HepG2 (cell line): ENCODE results near the gene GINS2. TPM values are rescaled to one million over a fixed set of nuclear protein-coding genes. Genes with fewer than 3 reads are reported as not detected.
A peak's percentile ranks its signal among the peaks of the same experiment; 100 is the strongest.

Source experiments
- ATRX ChIP-seq: sonication (generic); formaldehyde crosslinking; IDR thresholded peaks from 2 replicates; pipeline ENCODE4 v1.4.0; 2020; ENCODE audit warnings: missing genetic modification reagents, borderline replicate concordance
- CENPX ChIP-seq: sonication (generic); formaldehyde crosslinking; IDR thresholded peaks from 2 replicates; pipeline ENCODE4 v1.9.0; 2021; ENCODE audit warnings: mild to moderate bottlenecking, missing genetic modification reagents, moderate library complexity
- CHCHD3 ChIP-seq: sonication (generic); formaldehyde crosslinking; IDR thresholded peaks from 2 replicates; pipeline ENCODE4 v1.8.0; 2022; ENCODE audit warnings: mild to moderate bottlenecking, missing genetic modification reagents, moderate library complexity
- KLF12 ChIP-seq: sonication (generic); formaldehyde crosslinking; IDR thresholded peaks from 2 replicates; pipeline ENCODE4 v1.4.0; 2020; ENCODE audit warnings: missing genetic modification reagents, borderline replicate concordance
- KLF6 ChIP-seq: IDR thresholded peaks from 2 replicates; pipeline ENCODE4 v1.8.0; 2016; ENCODE audit warnings: missing biosample characterization, missing genetic modification reagents
- NCOA1 ChIP-seq: sonication (generic); formaldehyde crosslinking; IDR thresholded peaks from 2 replicates; pipeline ENCODE4 v1.9.0; 2021; ENCODE audit warnings: missing genetic modification reagents
- NFRKB ChIP-seq: fragments of 450-650 bp; IDR thresholded peaks from 2 replicates; pipeline ENCODE4 v1.6.1; 2017
- NRL ChIP-seq: sonication (generic); formaldehyde crosslinking; IDR thresholded peaks from 2 replicates; pipeline ENCODE4 v1.5.0; 2020; ENCODE audit warnings: missing genetic modification reagents, mild to moderate bottlenecking, moderate library complexity, borderline replicate concordance
- PCBP2 ChIP-seq: fragments of 200-400 bp; formaldehyde crosslinking; optimal IDR thresholded peaks from 2 replicates; pipeline ENCODE3; 2018; ENCODE audit warnings: low read length, low read depth; ENCODE audit not compliant: poor library complexity, severe bottlenecking
- RORA ChIP-seq: sonication (generic); formaldehyde crosslinking; IDR thresholded peaks from 2 replicates; pipeline ENCODE4 v1.5.0; 2020; ENCODE audit warnings: mild to moderate bottlenecking, missing genetic modification reagents, moderate library complexity
- RXRA ChIP-seq: sonication (generic); formaldehyde crosslinking; IDR thresholded peaks from 2 replicates; pipeline ENCODE4 v1.5.1; 2020; ENCODE audit warnings: missing genetic modification reagents
- THYN1 ChIP-seq: sonication (generic); formaldehyde crosslinking; IDR thresholded peaks from 2 replicates; pipeline ENCODE4 v1.8.1; 2023; ENCODE audit warnings: low read depth, mild to moderate bottlenecking, moderate library complexity, missing genetic modification reagents, borderline replicate concordance
- ZNF24 ChIP-seq: fragments of 450-650 bp; IDR thresholded peaks from 2 replicates; pipeline ENCODE4 v1.6.1; 2017; ENCODE audit warnings: antibody characterized with exemption, mild to moderate bottlenecking
- ZNF275 ChIP-seq: sonication (generic); formaldehyde crosslinking; IDR thresholded peaks from 2 replicates; pipeline ENCODE4 v1.8.0; 2022; ENCODE audit warnings: missing genetic modification reagents, mild to moderate bottlenecking, inconsistent platforms, borderline replicate concordance
- ZNF280B ChIP-seq: sonication (generic); formaldehyde crosslinking; IDR thresholded peaks from 2 replicates; pipeline ENCODE4 v1.5.0; 2020; ENCODE audit warnings: missing genetic modification reagents, mild to moderate bottlenecking, borderline replicate concordance
- ZNF451 ChIP-seq: sonication (generic); formaldehyde crosslinking; IDR thresholded peaks from 2 replicates; pipeline ENCODE4 v1.5.0; 2020; ENCODE audit warnings: mild to moderate bottlenecking, missing genetic modification reagents
- ZNF749 ChIP-seq: sonication (generic); formaldehyde crosslinking; IDR thresholded peaks from 2 replicates; pipeline ENCODE4 v1.8.0; 2022; ENCODE audit warnings: mild to moderate bottlenecking, missing genetic modification reagents, moderate library complexity, borderline replicate concordance
- ZNF761 ChIP-seq: sonication (generic); formaldehyde crosslinking; conservative IDR thresholded peaks from 2 replicates; pipeline ENCODE4 v1.4.0; 2020; ENCODE audit warnings: mild to moderate bottlenecking, missing genetic modification reagents
- ZSCAN22 ChIP-seq: sonication (generic); formaldehyde crosslinking; IDR thresholded peaks from 2 replicates; pipeline ENCODE4 v1.4.0; 2020; ENCODE audit warnings: mild to moderate bottlenecking, missing genetic modification reagents
- polyA plus RNA-seq, 8 experiments: library from polyadenylated mRNA; depleted of rRNA in 3 of 8; stranded (reverse) in 7 of 8; unstranded in 1 of 8; fragments of >200 nt; fragmentation: Illumina TruSeq in 4 of 8; extraction: Trizol in 4 of 8; gene quantifications; 2 replicates each; pipeline versions ENCODE4 v1.2.1 to v1.2.3, GENCODE V29; 2011 to 2016; ENCODE audit warnings: low read depth in 4 of 8, missing spikeins in 1 of 8, mixed read lengths in 1 of 8; ENCODE audit not compliant: insufficient read depth in 1 of 8
- total RNA-seq, 5 experiments: library from RNA; depleted of rRNA; stranded (reverse); fragments of >200 nt; fragmentation: Illumina TruSeq; extraction: Trizol; gene quantifications; 2 replicates each; pipeline ENCODE4 v1.2.3, GENCODE V29; 2016; ENCODE audit warnings: low read depth in 1 of 5
- TF ChIP-seq, protein P1 (sequence below): sonication (generic); formaldehyde crosslinking; IDR thresholded peaks from 2 replicates; pipeline ENCODE4 v1.4.0; 2020; ENCODE audit warnings: mild to moderate bottlenecking, missing genetic modification reagents
- TF ChIP-seq, protein P2 (sequence below): IDR thresholded peaks from 2 replicates; pipeline ENCODE4 v1.6.1; 2016; ENCODE audit warnings: mild to moderate bottlenecking, missing biosample characterization, missing genetic modification reagents
- TF ChIP-seq, protein P3 (sequence below): sonication (generic); formaldehyde crosslinking; IDR thresholded peaks from 2 replicates; pipeline ENCODE4 v1.4.0; 2020; ENCODE audit warnings: missing genetic modification reagents

Gene GINS2
- total and polyA plus RNA-seq, 2 of the 13 experiments (the other 11 are each of a cell fraction or from before 2014, with no cell fraction given), result 10.6 to 48.3 TPM

- TF ChIP-seq, protein P1, sequence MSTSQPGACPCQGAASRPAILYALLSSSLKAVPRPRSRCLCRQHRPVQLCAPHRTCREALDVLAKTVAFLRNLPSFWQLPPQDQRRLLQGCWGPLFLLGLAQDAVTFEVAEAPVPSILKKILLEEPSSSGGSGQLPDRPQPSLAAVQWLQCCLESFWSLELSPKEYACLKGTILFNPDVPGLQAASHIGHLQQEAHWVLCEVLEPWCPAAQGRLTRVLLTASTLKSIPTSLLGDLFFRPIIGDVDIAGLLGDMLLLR (CRISPR knock-in tag), result peak; percentile 90; the same call in 1 of the 2 replicates
- peak; percentile 72; the same call in 1 of the 2 replicates for TF ChIP-seq ZNF280B (CRISPR knock-in tag)
- no peak for TF ChIP-seq ATRX (CRISPR knock-in tag)
- TF ChIP-seq CENPX (CRISPR knock-in tag), result no peak
- TF ChIP-seq ZNF749, result peak; percentile 73; the same call in 1 of the 2 replicates
- peak; percentile 44; the same call in 1 of the 2 replicates for TF ChIP-seq RXRA (CRISPR knock-in tag)
- TF ChIP-seq RORA (CRISPR knock-in tag), result no peak
- TF ChIP-seq ZNF24, result no peak
- TF ChIP-seq THYN1 (CRISPR knock-in tag), result no peak
- peak; percentile 97; the same call in 1 of the 2 replicates for TF ChIP-seq NRL (CRISPR knock-in tag)
- TF ChIP-seq, protein P2, sequence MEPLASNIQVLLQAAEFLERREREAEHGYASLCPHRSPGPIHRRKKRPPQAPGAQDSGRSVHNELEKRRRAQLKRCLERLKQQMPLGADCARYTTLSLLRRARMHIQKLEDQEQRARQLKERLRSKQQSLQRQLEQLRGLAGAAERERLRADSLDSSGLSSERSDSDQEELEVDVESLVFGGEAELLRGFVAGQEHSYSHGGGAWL, result peak; percentile 63; the same call in 1 of the 2 replicates
- TF ChIP-seq ZSCAN22 (CRISPR knock-in tag), result peak; percentile 50; the same call in 1 of the 2 replicates
- peak; percentile 95 for TF ChIP-seq ZNF275 (CRISPR knock-in tag)
- TF ChIP-seq CHCHD3 (CRISPR knock-in tag), result no peak; the same call in 1 of the 2 replicates
- TF ChIP-seq ZNF451, result no peak
- TF ChIP-seq PCBP2, result no peak
- no peak for TF ChIP-seq NCOA1
- TF ChIP-seq KLF6, result 0 out of 2 replicates have a peak, but pooled peaks have one; percentile 28
- TF ChIP-seq, protein P3, sequence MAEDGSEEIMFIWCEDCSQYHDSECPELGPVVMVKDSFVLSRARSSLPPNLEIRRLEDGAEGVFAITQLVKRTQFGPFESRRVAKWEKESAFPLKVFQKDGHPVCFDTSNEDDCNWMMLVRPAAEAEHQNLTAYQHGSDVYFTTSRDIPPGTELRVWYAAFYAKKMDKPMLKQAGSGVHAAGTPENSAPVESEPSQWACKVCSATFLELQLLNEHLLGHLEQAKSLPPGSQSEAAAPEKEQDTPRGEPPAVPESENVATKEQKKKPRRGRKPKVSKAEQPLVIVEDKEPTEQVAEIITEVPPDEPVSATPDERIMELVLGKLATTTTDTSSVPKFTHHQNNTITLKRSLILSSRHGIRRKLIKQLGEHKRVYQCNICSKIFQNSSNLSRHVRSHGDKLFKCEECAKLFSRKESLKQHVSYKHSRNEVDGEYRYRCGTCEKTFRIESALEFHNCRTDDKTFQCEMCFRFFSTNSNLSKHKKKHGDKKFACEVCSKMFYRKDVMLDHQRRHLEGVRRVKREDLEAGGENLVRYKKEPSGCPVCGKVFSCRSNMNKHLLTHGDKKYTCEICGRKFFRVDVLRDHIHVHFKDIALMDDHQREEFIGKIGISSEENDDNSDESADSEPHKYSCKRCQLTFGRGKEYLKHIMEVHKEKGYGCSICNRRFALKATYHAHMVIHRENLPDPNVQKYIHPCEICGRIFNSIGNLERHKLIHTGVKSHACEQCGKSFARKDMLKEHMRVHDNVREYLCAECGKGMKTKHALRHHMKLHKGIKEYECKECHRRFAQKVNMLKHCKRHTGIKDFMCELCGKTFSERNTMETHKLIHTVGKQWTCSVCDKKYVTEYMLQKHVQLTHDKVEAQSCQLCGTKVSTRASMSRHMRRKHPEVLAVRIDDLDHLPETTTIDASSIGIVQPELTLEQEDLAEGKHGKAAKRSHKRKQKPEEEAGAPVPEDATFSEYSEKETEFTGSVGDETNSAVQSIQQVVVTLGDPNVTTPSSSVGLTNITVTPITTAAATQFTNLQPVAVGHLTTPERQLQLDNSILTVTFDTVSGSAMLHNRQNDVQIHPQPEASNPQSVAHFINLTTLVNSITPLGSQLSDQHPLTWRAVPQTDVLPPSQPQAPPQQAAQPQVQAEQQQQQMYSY (CRISPR knock-in tag), result peak; percentile 69; the same call in 1 of the 2 replicates
- TF ChIP-seq NFRKB, result no peak
- peak; percentile 91 for TF ChIP-seq ZNF761
- peak; percentile 92 for TF ChIP-seq KLF12
Observed at GRCh38 chr16:85688586-85689284, at the start of gene GINS2 (continued).
